COLO668 (cell line): ENCODE data around the gene ZFHX3.
"Not testable (repeated sequence)": the region's sequence is repeated elsewhere in the genome, so short reads cannot be mapped to it uniquely, and the experiment has no call there.

Experiments
- DNase-seq: peaks from one replicate; lab custom pipeline; 2025; ENCODE audit not compliant: unreplicated experiment; lab: John Stamatoyannopoulos, UW

The ZFHX3 gene

DNA sequence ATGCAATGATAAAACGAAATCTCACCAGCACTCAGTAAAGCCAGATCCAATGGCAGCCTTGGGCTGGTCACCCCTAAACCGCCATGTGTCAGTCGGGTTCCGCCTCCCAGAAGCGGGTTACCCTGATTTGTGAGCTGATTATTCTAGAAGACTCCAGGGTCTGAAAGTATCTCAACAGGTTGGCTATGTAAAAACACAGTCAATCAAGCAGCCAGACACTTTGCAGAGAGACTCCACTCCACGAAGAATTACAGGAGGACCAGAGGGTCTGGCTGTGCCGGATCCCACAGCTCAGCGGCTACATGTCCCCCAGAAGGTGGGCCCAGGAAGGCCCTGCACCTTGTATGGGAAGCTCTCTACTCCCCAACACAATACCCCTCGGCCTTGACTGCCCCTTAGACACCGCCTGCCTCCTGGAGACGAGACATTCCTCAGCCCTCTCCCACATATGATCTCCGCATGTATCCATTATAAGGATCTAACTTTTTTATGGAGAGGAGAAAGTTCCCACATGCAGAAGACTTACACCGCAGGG, 23.3 kb downstream of the ZFHX3 start:
- no peak for DNase-seq

- DNase-seq: no peak
Measured at GRCh38 chr16:73023752-73024570, 24.0 kb downstream of the ZFHX3 start.

- no peak for DNase-seq
Measured at GRCh38 chr16:73023320-73023719, 24.6 kb downstream of the ZFHX3 start.

- no peak for DNase-seq
Measured at GRCh38 chr16:73022534-73022933, 25.4 kb downstream of the ZFHX3 start.

DNA sequence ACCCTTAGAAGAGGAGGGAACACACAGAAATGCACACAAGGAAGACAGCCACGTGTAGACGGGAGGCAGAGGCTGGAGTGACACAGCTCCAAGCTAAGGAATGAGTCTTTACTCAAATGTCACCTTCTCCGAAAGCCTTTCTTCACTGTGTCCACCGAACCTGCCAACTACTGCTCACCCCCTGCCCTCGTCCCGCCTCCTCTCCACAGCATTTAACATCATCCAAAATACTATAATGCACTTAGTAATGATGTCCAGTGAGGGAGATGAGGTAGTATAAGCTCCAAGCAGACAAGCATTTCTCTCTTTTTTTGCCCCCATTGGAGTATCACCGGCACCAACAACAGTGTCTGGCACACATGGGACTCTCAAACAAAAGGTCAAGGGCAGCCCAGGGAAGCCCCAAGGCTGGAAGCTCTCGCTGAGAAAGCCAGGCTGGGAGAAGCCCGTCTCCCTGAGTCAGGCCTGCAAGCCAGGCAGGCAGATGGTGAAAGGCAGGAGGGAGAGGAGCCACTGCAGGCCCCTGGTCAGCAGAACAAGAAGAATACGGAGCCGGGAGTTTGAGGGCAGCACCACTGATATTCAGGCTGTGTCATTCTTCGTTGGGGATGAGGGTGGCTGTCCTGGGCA, 25.9 kb downstream of the ZFHX3 start:
- DNase-seq: no peak

DNA sequence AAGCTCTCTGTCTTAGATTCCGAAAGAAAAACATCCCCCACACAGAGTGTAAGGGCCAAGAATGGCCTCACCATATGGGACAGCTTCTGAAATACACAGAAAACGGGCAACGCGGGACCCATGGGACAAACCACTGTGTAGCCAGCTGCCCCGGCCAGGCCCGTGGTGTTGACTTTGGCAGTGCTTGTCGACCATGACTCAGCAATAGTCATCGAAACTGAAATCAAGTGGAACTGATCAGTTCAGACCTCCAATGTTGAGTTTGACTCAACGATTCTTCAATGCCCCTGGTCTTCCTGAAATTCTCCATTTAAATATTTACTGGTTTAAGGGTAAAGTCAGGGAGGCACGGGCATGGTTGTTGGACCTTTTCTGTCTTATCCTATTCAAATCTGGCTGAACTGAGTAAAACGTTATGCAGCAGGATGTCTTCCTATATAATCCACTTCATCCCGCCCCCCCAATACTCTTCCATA, 27.5 kb downstream of the ZFHX3 start:
- DNase-seq: peak; percentile 90

GRCh38 chr16:73019457-73020362, 28.2 kb downstream of the ZFHX3 start:
- DNase-seq: peak; percentile 36

DNA sequence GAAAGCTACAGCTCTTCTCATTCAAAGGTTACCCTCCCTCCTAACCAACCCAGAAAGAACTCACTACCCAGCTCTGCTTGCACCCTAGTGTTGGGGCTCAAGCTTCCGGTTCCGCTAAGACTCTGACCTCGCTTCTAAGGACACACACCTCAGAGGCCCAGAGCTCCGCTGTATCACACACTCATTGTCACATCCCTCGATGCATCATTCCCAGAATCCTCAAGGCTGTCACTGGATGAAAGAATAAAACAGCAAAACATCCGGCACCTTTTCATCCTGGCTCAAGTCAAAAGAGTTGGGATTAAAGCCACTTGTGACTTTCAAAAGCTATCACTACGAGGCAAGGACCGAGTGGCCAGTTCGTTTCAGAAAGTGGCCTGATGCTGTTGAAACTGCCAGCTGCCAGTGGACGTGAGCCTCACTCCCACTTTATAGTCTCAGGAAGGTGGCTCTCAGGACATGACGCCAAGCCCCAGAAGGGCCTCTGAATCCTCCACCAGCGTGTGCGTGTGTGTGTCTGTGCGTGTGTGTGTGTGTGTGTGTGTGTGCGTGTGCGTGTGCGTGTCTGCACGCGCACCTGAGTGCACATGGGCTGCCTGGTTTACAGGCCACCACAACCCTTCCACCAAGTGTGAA, 29.0 kb downstream of the ZFHX3 start:
- no peak for DNase-seq

GRCh38 chr16:73017321-73017720, 30.6 kb downstream of the ZFHX3 start:
- no peak for DNase-seq

DNA sequence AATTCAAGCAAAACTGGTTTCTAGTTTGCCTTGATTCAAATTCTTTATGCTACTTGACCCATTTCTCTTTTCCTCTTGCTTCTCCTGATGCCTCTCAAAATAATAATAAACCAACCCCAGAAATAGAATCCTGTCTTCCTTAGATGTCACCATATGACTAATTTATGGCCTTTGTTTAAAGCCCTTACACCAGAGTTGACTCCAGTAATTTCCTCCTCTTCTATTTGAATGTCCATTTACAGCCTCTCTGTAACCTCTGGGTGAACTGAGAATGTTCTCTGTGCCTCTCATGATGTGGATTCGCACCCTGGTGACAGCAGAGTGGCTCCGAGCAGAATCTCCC, 31.5 kb downstream of the ZFHX3 start:
- no peak for DNase-seq

- peak; percentile 72 for DNase-seq
Measured at GRCh38 chr16:73015612-73016487, 32.1 kb downstream of the ZFHX3 start.

DNA sequence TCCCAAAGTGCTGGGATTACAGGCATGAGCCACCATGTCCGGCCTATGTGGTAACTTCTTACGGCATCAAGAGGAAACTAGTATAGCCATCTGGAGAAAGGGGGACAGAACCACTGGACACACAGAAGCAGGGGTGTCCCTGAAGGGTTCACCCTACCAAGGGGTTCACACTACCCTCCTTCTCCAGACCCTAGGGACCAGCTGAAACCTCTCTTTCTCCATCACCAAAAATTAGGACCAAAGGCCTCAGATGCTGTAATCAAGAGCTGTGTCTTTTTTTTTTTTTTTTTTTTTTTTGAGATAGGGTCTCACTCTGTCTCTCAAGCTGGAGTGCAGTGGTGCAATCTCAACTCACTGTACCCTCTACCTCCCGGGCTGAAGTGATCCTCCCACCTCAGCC, 33.2 kb downstream of the ZFHX3 start:
- DNase-seq: no peak

DNA sequence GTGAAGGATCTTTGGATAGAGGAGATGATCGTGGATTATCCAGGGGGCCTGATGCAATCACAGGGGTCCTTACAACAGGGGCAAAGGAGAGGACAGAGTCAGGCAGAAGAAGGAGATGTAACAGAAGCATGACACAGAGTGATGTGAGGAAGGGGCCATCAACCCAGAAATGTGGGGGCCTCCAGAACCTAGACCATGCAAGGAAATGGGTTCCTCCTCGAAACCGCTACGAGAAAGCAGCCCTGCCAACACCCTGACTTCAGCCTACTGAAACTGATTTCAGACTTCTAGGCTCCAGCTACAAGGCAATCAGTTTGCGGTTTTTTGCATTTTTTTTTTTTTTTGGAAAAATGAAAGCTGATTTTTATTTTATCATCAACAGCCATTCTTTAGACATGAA, 34.0 kb downstream of the ZFHX3 start:
- no peak for DNase-seq

GRCh38 chr16:73012341-73012740, 35.6 kb downstream of the ZFHX3 start:
- no peak for DNase-seq

- DNase-seq: no peak
Measured at GRCh38 chr16:73011926-73012325, 36.0 kb downstream of the ZFHX3 start.

DNA sequence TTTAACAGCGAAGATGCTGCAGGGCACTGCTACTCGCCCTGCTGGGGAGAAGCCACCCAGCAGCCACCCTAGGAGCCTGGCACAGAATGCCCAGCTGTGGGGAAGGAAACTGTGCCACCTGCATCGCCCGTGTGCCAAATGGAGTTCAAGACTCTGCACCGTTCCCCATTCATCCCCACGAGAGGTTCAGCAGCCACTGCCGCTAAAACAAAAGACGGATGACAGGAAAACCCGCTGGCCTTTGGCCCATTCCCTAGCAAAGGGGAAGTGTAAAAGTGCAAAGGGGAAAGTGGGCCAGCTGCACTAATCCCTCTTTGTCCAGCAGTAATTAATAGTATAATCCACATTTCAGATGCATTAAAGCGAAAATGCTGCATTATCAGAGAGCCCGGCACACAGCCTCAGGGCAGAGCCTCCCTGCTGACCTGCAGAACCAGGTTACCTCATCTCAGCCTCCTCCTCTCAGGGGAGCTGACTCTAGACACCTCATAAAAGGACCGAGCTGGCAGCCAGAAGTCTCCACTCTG, 37.7 kb downstream of the ZFHX3 start:
- DNase-seq: peak; percentile 53

- DNase-seq: not testable (repeated sequence)
Measured at GRCh38 chr16:73009710-73010109, 38.2 kb downstream of the ZFHX3 start.

GRCh38 chr16:73006026-73006425, 41.9 kb downstream of the ZFHX3 start:
- DNase-seq: no peak

DNA sequence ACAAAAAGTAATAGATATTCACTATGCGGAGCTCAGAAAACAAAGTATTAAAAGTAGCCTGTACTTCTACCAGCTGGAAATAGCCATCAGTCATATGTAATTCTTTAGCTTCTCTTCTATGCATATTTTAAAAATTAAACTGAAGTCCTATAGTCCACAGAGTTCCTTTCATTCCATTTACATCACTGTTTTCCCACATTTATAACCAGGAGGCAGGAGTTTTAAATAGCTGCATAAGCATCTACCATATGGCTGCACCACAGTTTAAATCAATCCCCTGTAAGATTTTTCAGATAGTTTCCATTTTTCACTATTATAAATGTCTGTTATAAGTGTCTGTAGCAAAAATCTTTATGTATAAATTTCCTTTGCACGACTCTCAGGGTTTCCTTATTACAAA, 45.1 kb downstream of the ZFHX3 start:
- no peak for DNase-seq
